HG03565 (cell line): ENCODE measurements around the gene NR3C1.

Experiments
- ATAC-seq: cut with Tn5 transposase; IDR thresholded peaks from one replicate; pipeline ENCODE4 v1.9.1; 2021; ENCODE audit warnings: mild to moderate bottlenecking, moderate library complexity; ENCODE audit not compliant: unreplicated experiment

The NR3C1 gene

DNA sequence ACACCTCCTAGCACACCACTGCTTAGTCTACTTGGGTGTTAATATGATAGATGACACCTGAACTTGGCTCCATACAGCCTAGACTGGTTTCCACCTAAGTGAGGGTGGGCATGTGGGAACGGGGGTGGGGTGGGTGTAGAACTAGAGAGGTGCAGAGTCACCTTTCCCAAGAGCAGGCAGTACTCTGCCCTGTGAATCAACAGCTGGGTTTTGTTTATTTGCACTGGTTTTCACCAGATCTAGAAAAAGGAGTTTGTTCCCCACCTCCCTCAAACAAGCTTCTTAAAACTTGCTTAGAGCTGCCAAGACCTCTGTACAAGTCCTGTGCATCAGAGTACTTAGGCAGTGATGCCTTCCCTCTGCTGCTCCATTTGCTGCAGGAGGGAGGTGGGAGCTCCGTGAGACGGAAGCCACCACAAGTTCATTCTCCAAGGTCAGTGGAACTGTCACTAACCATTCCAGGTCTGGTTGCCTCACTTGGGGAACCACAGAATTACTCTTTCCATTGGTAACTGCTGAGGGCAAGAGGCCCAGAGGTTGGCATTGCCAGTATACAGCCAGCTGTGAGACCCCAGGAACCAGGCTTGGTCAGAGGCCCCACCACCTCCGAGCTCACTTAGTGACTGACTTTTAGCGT is 163.5 kb downstream of the NR3C1 start:
- no peak for ATAC-seq

DNA sequence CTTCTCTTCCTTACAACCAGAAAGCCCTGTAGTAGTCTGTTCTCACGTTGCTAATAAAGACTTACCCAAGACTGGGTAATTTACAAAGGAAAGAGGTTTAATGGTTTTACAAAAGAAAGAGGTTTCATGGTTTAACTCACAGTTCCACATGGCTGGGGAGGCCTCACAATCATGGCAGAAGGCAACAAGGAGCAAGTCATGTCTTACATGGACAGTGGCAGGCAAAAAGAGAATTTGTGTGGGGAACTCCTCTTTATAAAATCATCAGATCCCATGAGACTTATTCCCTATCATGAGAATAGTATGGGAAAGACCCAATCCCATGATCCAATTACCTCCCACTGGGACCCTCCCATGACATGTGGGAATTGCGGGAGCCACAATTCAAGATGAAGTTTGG is 164.9 kb downstream of the NR3C1 start:
- no peak for ATAC-seq

DNA sequence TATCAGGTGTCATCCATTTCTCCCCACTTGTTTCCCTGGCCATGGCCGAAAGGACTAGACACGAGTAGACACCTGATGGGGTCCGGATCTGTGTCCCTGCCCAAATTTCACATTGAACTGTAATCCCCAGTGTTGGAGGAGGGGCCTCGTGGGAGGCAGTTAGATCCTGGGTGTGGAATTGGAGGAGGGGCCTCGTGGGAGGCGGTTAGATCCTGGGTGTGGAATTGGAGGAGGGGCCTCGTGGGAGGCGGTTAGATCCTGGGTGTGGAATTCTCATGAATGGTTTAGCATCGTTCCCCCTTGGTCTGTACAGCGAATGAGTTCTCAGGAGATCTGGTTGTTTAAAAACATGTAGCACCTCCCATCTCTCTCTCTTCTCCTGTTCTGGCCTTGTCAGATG is 165.8 kb downstream of the NR3C1 start:
- ATAC-seq, result no peak

DNA sequence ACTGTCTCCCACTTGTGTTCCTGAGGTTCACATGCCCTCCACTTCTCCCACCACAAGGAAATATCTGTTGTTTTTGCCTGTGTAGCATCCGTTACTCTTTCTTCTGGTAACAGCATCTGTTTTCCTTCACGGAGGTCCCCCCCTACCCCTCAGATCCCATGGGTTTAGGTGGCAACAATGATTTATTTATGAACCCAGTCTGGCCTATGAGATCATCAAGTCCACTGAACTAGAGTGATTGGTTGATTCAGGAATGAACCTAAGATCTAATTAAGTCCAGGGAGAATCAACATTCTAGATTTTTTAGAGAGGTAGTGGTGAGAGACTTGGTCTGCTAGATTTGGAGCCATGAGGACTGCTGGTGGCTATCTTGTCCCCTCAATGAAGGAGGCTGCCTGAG is 166.8 kb downstream of the NR3C1 start:
- no peak for ATAC-seq

DNA sequence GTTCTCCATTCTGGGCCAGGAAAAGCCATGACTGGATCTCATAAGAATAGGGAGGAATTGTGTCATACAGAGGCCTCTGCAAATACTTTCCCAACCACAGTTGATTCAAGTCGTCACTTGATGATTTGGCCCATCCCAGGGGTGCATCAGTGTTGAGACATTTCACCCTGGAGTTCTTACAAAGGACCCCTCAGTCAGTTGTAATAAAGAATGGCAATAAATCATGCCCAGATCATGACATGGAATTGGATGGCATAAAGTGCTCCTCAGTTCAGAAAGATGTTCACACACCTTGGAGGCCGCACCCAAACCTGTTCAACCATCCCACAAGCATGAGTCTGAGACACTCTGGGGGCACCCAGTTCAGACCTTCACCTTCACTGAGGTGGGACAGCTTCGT is 168.1 kb downstream of the NR3C1 start:
- ATAC-seq, result no peak

DNA sequence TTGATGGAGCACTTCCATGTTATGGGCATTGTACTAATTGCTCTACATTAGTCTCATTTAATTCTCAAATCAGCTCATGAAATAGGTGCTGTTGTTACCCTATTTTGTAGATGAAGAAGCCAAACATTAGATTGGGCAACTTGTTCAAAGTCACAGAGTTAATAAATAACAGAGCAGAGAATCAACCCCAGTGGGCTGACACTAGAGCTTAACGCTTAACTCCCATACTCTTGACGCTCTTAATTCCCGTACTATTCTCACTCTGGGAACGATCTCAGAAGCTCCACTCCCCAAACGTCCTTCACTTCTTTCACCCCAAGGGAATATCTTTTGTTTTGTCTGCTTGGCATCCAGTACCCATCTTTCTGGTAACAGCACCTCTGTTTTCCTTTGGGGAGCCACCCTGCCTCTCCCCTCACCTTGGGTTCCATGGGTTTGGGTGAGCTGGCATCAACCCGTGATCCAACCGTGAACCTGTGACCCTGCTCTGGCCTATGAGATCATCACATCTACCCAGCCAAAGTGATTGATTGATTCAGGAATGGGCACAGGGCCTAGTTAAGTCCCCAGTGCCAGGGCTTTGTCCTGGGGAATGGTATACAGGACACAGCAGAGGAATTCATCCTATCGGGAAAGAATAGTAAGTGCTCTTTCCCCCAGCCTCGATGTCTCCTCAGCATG is 169.2 kb downstream of the NR3C1 start:
- ATAC-seq, result no peak

DNA sequence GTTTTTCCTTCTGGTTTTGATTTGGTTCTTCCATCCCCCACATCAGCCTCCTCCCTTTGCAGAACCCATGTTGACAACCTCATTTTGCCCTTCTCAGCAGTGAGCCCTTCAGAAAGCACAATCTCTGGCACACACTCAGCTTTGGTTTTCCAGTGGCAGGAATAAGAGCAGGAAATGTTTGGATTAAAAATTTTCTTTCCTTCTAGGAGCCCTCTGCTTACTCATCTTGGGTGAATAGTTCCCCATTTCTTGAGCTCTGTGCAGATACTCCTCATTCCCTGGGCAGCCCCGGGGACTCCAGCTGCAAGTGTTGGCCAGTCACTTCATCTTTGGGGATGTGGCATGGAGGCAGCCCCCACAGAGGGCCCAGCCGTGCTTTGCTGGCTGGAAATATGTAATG is 170.5 kb downstream of the NR3C1 start:
- no peak for ATAC-seq

DNA sequence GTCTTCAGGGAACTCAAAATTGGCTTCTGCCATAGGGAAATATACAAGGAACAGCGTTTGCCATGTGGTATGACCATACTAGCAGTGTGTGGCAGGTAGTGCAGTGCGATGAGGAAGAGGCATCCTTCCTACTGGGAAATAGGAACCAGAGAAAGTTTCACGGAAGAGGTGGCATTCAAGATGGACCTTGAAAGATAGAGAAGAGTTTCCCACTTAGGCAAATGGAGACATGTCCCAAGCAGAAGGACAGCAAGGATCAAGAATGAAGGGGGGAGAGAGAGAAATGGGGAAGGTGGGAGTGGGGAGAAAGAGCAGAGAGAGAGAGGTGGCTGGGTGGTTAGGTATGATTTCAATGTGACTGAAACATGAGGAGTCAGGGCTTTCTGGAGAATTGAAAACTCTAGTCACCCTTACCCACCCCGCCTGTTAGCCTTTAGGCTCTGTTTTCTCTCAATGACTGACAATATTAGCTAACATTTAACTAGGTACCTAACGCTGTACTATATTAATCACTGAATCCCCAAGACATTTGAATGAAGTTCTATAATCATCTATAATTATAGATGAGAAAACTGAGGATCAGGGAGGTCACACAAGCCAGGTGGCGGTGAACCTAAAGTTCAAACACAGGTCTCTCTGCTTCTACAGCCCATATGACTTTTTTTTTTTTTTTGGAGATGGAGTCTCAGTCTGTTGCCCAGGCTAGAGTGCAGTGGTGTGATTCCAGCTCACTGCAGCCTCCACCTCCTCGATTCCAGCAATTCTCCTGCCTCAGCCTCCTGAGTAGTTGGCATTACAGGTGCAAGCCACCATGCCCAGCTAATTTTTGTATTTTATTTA is 171.3 kb downstream of the NR3C1 start:
- no peak for ATAC-seq

DNA sequence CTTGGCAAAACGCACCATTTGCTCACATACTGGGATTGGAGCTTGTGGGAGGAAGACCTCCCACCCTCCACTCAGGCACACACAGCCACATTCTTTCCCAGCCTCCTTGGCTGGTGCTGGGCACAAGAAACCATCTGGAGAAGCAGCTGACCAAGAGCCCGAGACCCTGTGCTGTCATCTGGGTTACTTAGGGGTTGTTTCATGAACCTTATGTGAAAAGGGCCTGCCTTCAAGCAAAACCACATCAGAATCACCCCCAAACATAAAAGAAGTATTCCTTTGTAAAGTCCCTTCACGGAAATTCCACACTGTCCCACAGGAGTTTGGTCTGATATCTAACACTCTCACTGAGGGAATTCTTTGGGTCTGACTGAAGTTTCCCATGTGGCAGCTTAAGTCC is 172.1 kb downstream of the NR3C1 start:
- ATAC-seq, result no peak

DNA sequence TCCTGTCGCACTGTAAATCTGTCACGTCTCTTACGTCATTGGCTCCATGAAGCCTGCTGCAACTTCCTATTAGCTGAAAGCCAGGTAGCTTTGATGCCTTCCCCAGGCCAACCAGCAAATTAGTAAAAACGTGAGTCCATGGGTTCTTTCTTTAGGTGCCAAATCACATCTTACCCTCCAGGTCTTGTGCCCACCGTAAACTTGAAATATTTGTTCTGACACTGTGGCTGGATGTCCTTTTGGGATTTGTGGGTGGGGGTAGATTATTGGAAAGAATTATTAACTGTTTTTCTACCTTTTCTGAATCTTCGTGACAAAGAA is 172.8 kb downstream of the NR3C1 start:
- no peak for ATAC-seq

DNA sequence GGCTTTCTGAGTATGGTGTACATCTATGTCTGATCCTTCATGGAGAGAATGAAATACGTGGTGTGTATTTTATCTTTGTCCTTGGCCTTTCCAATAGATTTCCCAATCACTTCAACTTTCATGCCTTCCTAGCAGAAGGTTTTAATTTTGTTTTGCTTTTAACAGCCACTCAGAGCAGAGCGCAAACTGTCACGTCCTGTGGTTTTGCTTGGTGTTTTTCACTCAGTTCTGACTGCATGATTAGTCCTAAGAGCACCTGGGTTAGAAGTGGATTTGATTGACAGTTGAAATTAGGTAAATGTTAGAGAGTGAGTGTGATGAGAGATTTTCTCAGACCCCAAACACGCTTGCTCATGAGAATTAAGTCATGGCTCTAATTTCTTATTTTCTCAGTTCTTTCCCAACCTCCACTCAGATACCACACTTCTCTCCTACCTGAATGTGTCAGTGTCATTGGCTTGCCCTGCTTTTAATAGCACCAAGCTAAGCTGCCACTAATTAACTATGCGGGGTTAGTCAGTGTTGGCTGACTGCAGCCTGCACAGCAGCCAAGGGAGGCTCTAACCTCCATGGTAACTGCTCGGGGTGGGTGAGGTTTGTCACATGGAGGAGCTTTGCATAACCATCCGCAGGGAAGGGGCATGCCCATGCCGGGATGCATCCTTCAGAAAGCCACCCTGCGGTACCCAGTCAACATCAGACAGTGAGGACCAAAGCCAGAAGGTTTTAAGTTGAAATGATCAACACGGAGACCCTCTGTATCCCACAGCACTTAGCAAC is 173.4 kb downstream of the NR3C1 start:
- peak; percentile 91 for ATAC-seq

DNA sequence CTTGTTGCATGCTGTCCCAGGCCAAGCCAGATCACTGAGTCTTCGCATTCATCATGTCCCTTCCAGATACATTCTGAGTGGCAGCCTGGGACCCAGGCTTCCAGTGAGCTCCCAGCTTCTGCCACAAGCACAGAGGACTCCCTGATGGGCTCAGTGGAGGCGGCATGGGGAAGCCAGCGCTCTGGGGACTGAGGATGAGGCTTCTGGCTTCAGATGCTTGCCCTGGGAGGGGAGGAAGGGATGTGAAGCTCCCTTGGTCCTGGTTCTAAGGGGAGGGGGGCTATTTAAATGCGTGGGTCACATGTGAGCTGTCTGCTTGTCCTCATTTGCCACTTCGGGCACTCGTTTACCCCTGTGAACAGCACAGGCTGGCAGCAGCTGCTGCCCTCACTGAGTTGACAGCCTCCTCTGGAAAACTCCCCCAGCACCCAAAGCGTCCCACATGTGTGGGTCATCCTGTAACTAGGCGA is 174.0 kb downstream of the NR3C1 start:
- peak; percentile 16 for ATAC-seq

DNA sequence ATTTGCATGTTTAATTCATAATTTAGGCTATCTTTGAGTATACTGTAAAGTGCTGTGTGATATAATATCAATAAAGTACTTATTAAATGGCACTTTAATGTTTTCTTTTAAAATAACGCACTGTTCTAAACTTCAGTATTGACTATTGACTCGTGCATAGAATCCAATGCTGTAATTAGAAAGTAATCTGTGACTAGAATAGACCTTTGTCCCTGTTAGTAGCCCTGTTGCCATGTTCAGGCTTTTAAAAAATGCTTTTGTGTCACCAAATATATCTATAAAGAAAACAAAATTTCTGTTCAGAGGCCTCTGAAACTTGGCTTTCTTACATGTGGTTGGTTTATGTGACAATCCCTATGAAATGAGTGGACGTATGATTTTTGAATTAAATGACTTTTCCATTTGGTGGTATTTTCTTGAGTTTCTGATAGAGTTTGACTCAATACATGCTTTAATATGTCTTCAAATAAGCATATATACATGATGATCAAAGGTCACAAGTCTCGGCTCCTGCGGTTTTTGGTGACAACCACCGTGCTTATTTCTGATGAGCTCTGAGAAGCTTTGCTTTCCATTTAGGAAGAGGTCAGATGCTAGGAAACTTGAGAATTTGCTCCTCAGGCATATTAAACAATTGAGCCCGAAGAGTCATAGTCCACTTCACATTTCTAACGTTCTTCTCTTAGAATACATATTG is 174.7 kb downstream of the NR3C1 start:
- no peak for ATAC-seq
